Osteoblast (primary cell): ENCODE results near the gene MCRS1. TPM values are rescaled to one million over a fixed set of nuclear protein-coding genes. Genes with fewer than 3 reads are reported as not detected.
A peak's percentile ranks its signal among the peaks of the same experiment; 100 is the strongest.

Experiments
- DNase-seq: peaks from one replicate; pipeline ENCODE4 v3.0.0; 2011; ENCODE audit warnings: low spot score, mixed read lengths; ENCODE audit not compliant: insufficient read length; ENCODE audit errors: missing footprints
- H2AFZ ChIP-seq: 2 replicates; pipeline ENCODE4 v1.6.0; 2011; ENCODE audit warnings: mild to moderate bottlenecking, low read length
- H3K27ac ChIP-seq: 2 replicates; pipeline ENCODE4 v1.5.1; 2011; ENCODE audit warnings: mild to moderate bottlenecking, low read depth, low read length, moderate library complexity
- H3K27me3 ChIP-seq: 2 replicates; pipeline ENCODE4 v1.6.0; 2012; ENCODE audit warnings: mild to moderate bottlenecking, control low read depth, inconsistent platforms, low read length, moderate library complexity; ENCODE audit not compliant: insufficient read depth
- H3K36me3 ChIP-seq: 2 replicates; pipeline ENCODE4 v1.5.1; 2011; ENCODE audit warnings: mild to moderate bottlenecking, low read length, control low read depth, moderate library complexity; ENCODE audit not compliant: insufficient read depth
- H3K4me1 ChIP-seq: 2 replicates; pipeline ENCODE4 v1.5.1; 2011; ENCODE audit warnings: mild to moderate bottlenecking, low read length, control low read depth, moderate library complexity; ENCODE audit not compliant: insufficient read depth
- H3K4me2 ChIP-seq: 2 replicates; pipeline ENCODE4 v1.6.0; 2011; ENCODE audit warnings: mild to moderate bottlenecking, low read length; ENCODE audit not compliant: insufficient read depth
- H3K4me3 ChIP-seq: fragments of 200-600 bp; sonication (generic); 3 replicates; pipeline ENCODE4 v1.5.1; 2012; ENCODE audit warnings: mild to moderate bottlenecking, low read length, inconsistent platforms; ENCODE audit not compliant: insufficient read depth
- H3K79me2 ChIP-seq: 2 replicates; pipeline ENCODE4 v1.6.0; 2012; ENCODE audit warnings: mild to moderate bottlenecking, low read length, control low read depth, inconsistent platforms; ENCODE audit not compliant: insufficient read depth
- H3K9me3 ChIP-seq: 2 replicates; pipeline ENCODE4 v1.5.1; 2011; ENCODE audit warnings: low read depth, low read length, control low read depth
- H4K20me1 ChIP-seq: 2 replicates; pipeline ENCODE4 v1.6.0; 2012; ENCODE audit warnings: mild to moderate bottlenecking, low read length, control low read depth; ENCODE audit not compliant: insufficient read depth
- CTCF ChIP-seq: IDR thresholded peaks from 2 replicates; pipeline ENCODE4 v1.5.1; 2011; ENCODE audit warnings: mild to moderate bottlenecking, low read depth, low read length, moderate library complexity; ENCODE audit errors: extremely low read depth
- total RNA-seq: library from RNA; depleted of rRNA; stranded (reverse); fragments of >200 nt; gene quantifications from 2 replicates; pipeline ENCODE4 v1.2.3, GENCODE V29; 2012

Gene MCRS1
- total RNA-seq, 1 donor = 56.5 TPM

- Histone ChIP-seq H2AFZ (no peak overlapping the region), H3K79me2 (no peaks in the 10 kb centered on the region), H3K4me2 (no peak overlapping the region), H3K9me3 (no peaks in the 10 kb centered on the region), H4K20me1 (no peaks in the 10 kb centered on the region), H3K36me3 (peaks cover 25% of the 10 kb centered on the region), H3K27me3 (no peaks in the 10 kb centered on the region), H3K4me3 (no peak overlapping the region), H3K27ac (no peak overlapping the region), H3K4me1 (peaks cover 4% of the 10 kb centered on the region)
- TF ChIP-seq CTCF = no peak
- DNase-seq = no peak
Measured at GRCh38 chr12:49529414-49529813, 38.5 kb downstream of the MCRS1 start.

- no peaks in the 10 kb centered on the region for H4K20me1 ChIP-seq
- H3K79me2 ChIP-seq = no peaks in the 10 kb centered on the region
- peaks cover 4% of the 10 kb centered on the region for H3K4me1 ChIP-seq
- H3K9me3 ChIP-seq = no peaks in the 10 kb centered on the region
- no peak for DNase-seq
- no peak for TF ChIP-seq CTCF
- H3K36me3 ChIP-seq = peaks cover 28% of the 10 kb centered on the region
- H3K4me2 ChIP-seq = no peak overlapping the region
- H3K27ac ChIP-seq = no peak overlapping the region
- no peak overlapping the region for H2AFZ ChIP-seq
- H3K4me3 ChIP-seq = no peak overlapping the region
- H3K27me3 ChIP-seq = no peaks in the 10 kb centered on the region
Measured at GRCh38 chr12:49527361-49528130, 40.4 kb downstream of the MCRS1 start.

GRCh38 chr12:49525942-49526341, 42.0 kb downstream of the MCRS1 start:
- Histone ChIP-seq H3K27me3 (no peaks in the 10 kb centered on the region), H3K79me2 (no peaks in the 10 kb centered on the region), H2AFZ (no peak overlapping the region), H3K9me3 (no peaks in the 10 kb centered on the region), H3K36me3 (peaks cover 35% of the 10 kb centered on the region), H3K27ac (no peak overlapping the region), H3K4me3 (no peak overlapping the region), H4K20me1 (no peaks in the 10 kb centered on the region), H3K4me1 (peaks cover 4% of the 10 kb centered on the region), H3K4me2 (no peak overlapping the region)
- no peak for TF ChIP-seq CTCF
- DNase-seq = no peak

- H3K79me2 ChIP-seq = no peaks in the 10 kb centered on the region
- H3K9me3 ChIP-seq = no peaks in the 10 kb centered on the region
- H3K27me3 ChIP-seq = no peaks in the 10 kb centered on the region
- no peak overlapping the region for H3K27ac ChIP-seq
- peak; percentile 64 for DNase-seq
- no peak overlapping the region for H3K4me3 ChIP-seq
- no peaks in the 10 kb centered on the region for H4K20me1 ChIP-seq
- H3K36me3 ChIP-seq = peaks cover 35% of the 10 kb centered on the region
- no peak for TF ChIP-seq CTCF
- H3K4me2 ChIP-seq = no peak overlapping the region
- H3K4me1 ChIP-seq = peaks cover 4% of the 10 kb centered on the region
- no peak overlapping the region for H2AFZ ChIP-seq
Measured at GRCh38 chr12:49524660-49525324, 43.1 kb downstream of the MCRS1 start.
